ENCODE results near the gene DUSP10. TPM values are rescaled to one million over a fixed set of nuclear protein-coding genes. Genes with fewer than 3 reads are reported as not detected.

DUSP10 gene
- total and polyA plus RNA-seq, 12 donors: 1.8 to 9.7 (median 3.8) TPM

GRCh38 chr1:221683681-221684080 lies 58.2 kb downstream of the DUSP10 start:
- peaks cover 0 to 9% (median 0%) of the 10 kb centered on the region in 9 donors for H3K4me1 ChIP-seq
- ATAC-seq: no peak
- peaks cover 0 to 13% (median 0%) of the 10 kb centered on the region in 11 donors for H3K9me3 ChIP-seq
- no peak for DNase-seq
- H3K4me3 ChIP-seq: no peak overlapping the region
- no peak overlapping the region for H3K27ac ChIP-seq
- TF ChIP-seq CTCF (IDR thresholded peaks at IDR 0.05): no peak
- intact Hi-C loops (cut with DNase I): no loop called here
- 85 to 93% methylated on average over 2 of the region's 2 CpGs for WGBS, 2 donors
- no peaks in the 10 kb centered on the region for H3K27me3 ChIP-seq
- H3K36me3 ChIP-seq: no peaks in the 10 kb centered on the region

GRCh38 chr1:221680085-221680484 lies 61.8 kb downstream of the DUSP10 start:
- Histone ChIP-seq H3K27me3 (no peaks in the 10 kb centered on the region), H3K4me1 (no peaks in the 10 kb centered on the region), H3K4me3 (no peak overlapping the region), H3K36me3 (no peaks in the 10 kb centered on the region), H3K27ac (no peak overlapping the region), H3K9me3 (peaks cover 0 to 13% (median 0%) of the 10 kb centered on the region in 11 donors)
- DNase-seq (no peak), ATAC-seq (no peak)
- TF ChIP-seq CTCF (IDR thresholded peaks at IDR 0.05): no peak
- intact Hi-C loops (cut with DNase I): no loop called here
- WGBS, 2 donors: 67 to 87% methylated on average over 2 of the region's 2 CpGs

GRCh38 chr1:221678014-221678413 lies 63.9 kb downstream of the DUSP10 start:
- Histone ChIP-seq H3K27ac (no peak overlapping the region), H3K36me3 (no peaks in the 10 kb centered on the region), H3K9me3 (peaks cover 0 to 13% (median 0%) of the 10 kb centered on the region in 11 donors), H3K4me1 (no peaks in the 10 kb centered on the region), H3K27me3 (no peaks in the 10 kb centered on the region), H3K4me3 (no peak overlapping the region)
- DNase-seq (no peak), ATAC-seq (no peak)
- intact Hi-C loops (cut with DNase I): no loop called here
- WGBS, 2 donors: 96 to 98% methylated on average over 1 of the region's 1 CpG
- no peak for TF ChIP-seq CTCF (IDR thresholded peaks at IDR 0.05)

GRCh38 chr1:221675880-221676800 lies 65.7 kb downstream of the DUSP10 start:
- intact Hi-C loops (cut with DNase I): no loop called here
- WGBS, 2 donors: 84% methylated on average over 5 of the region's 5 CpGs
- H3K9me3 ChIP-seq: peaks cover 0 to 13% (median 0%) of the 10 kb centered on the region in 11 donors
- TF ChIP-seq CTCF (IDR thresholded peaks at IDR 0.05): no peak
- ATAC-seq (no peak), DNase-seq (no peak)
- H3K4me3 ChIP-seq: no peak overlapping the region
- no peaks in the 10 kb centered on the region for H3K27me3 ChIP-seq
- peaks cover 0 to 4% (median 0%) of the 10 kb centered on the region in 9 donors for H3K4me1 ChIP-seq
- no peak overlapping the region for H3K27ac ChIP-seq
- no peaks in the 10 kb centered on the region for H3K36me3 ChIP-seq

Data from heart right ventricle (tissue), 16 donors.